ENCODE data around the gene TTC34.

- TF ChIP-seq CTCF (IDR thresholded peaks at IDR 0.05 in 4 of 5, conservative IDR thresholded peaks at IDR 0.05 in 1 of 5), result no peak
- TF ChIP-seq POLR2A (IDR thresholded peaks at IDR 0.05), result no peak
Observed at GRCh38 chr1:2635361-2636010, 166.0 kb downstream of the TTC34 start.
